GM12878 (cell line): ENCODE data around the gene SLC37A2. TPM values are rescaled to one million over a fixed set of nuclear protein-coding genes. Genes with fewer than 3 reads are reported as not detected.

Source experiments
- CEBPB ChIP-seq, 2 experiments: fragments of 150-350 bp in 1 of 2; IDR thresholded peaks; 2 replicates each; pipeline ENCODE4 v1.6.1; 2012 to 2014; ENCODE audit warnings: low read depth in 2 of 2, low read length in 2 of 2, borderline replicate concordance in 1 of 2, inconsistent platforms in 1 of 2
- E4F1 ChIP-seq: fragments of 450-650 bp; IDR thresholded peaks from 2 replicates; pipeline ENCODE4 v1.6.1; 2018; ENCODE audit warnings: borderline replicate concordance, mild to moderate bottlenecking; ENCODE audit not compliant: partially characterized antibody
- GATAD2B ChIP-seq: fragments of 450-650 bp; conservative IDR thresholded peaks from 2 replicates; pipeline ENCODE4 v1.6.1; 2017; ENCODE audit warnings: low read depth, mild to moderate bottlenecking, moderate library complexity
- IKZF2 ChIP-seq, 2 experiments: fragments of 450-650 bp; IDR thresholded peaks; 2 replicates each; pipeline ENCODE4 v1.6.1; 2017; ENCODE audit warnings: mild to moderate bottlenecking in 2 of 2, moderate library complexity in 2 of 2
- MTA3 ChIP-seq: IDR thresholded peaks from 2 replicates; pipeline ENCODE4 v1.6.1; 2012; ENCODE audit warnings: low read length, inconsistent platforms, borderline replicate concordance
- NFYA ChIP-seq: IDR thresholded peaks from 2 replicates; pipeline ENCODE4 v1.6.1; 2011; ENCODE audit warnings: low read depth, mild to moderate bottlenecking, low read length, improper control_type of control experiment, borderline replicate concordance
- RB1 ChIP-seq: fragments of 450-650 bp; formaldehyde crosslinking; IDR thresholded peaks from 2 replicates; pipeline ENCODE4 v1.6.1; 2017; ENCODE audit warnings: mild to moderate bottlenecking, borderline replicate concordance
- ZBED1 ChIP-seq: IDR thresholded peaks from 2 replicates; pipeline ENCODE4 v1.6.1; 2016; ENCODE audit warnings: borderline replicate concordance
- ZNF687 ChIP-seq: fragments of 450-650 bp; IDR thresholded peaks from 2 replicates; pipeline ENCODE4 v1.6.1; 2017; ENCODE audit warnings: mild to moderate bottlenecking, moderate library complexity
- polyA plus RNA-seq, 11 experiments: library from polyadenylated mRNA; depleted of rRNA in 4 of 11; unstranded in 6 of 11; stranded (reverse) in 5 of 11; fragments of >200 nt; fragmentation: Nextera tagmentation in 4 of 11; fragmentation: Illumina TruSeq in 1 of 11; extraction: Ambion mirVana in 4 of 11; extraction: Trizol in 1 of 11; gene quantifications; 1 replicate in 1 of 11; 2 replicates in 10 of 11; pipeline versions ENCODE4 v1.2.1 to v1.2.3, GENCODE V29; 2011 to 2016; ENCODE audit warnings: inconsistent platforms in 2 of 11, missing spikeins in 2 of 11, low read depth in 1 of 11
- total RNA-seq, 4 experiments: library from RNA; depleted of rRNA in 3 of 4; stranded (reverse); fragments of >200 nt in 3 of 4; fragmentation: Illumina TruSeq in 1 of 4; extraction: Trizol in 1 of 4; gene quantifications; 2 replicates each; pipeline versions ENCODE4 v1.2.1 to v1.2.3, GENCODE V29; 2013 to 2021

Gene SLC37A2
- total and polyA plus RNA-seq, 10 of the 15 experiments (the other 5 are each of a cell fraction or from before 2014, with no cell fraction given), result 0.26 to 9.8 (median 2.0) TPM

- no peak for TF ChIP-seq E4F1
- no peak for TF ChIP-seq GATAD2B
- no peak for TF ChIP-seq ZBED1
- TF ChIP-seq CEBPB (IDR thresholded peaks at IDR 0.05; ENCODE audit: borderline replicate concordance in 1 of 2, low read depth in 2 of 2, low read length in 2 of 2), result no peak
- peak in 1 of 2 experiments; percentile 30; a peak in 1 of 4 replicates for TF ChIP-seq IKZF2 (IDR thresholded peaks at IDR 0.05)
- TF ChIP-seq NFYA, result no peak
- TF ChIP-seq RB1, result no peak
- TF ChIP-seq MTA3, result no peak
- TF ChIP-seq ZNF687, result peak; percentile 88
- TF ChIP-seq, all 136 proteins: peak for 7
These were observed 10.7 kb downstream of the SLC37A2 start (continued) for GRCh38 chr11:125073616-125074483.
